CD8-positive, alpha-beta memory T cell (primary cell): ENCODE data around the gene CD44. TPM values are rescaled to one million over a fixed set of nuclear protein-coding genes. Genes with fewer than 3 reads are reported as not detected.

ENCODE experiments used
- CTCF ChIA-PET: fragments of 350-600 bp; sonication (Branson Sonifier 250); formaldehyde crosslinking; loops from one replicate; lab custom pipeline; 2021; ENCODE audit warnings: antibody characterized with exemption; lab: Charles Lee
- POLR2A ChIA-PET: fragments of 350-600 bp; sonication (Branson Sonifier 250); formaldehyde crosslinking; loops from one replicate; lab custom pipeline; 2021; ENCODE audit warnings: antibody characterized with exemption; lab: Charles Lee
- DNase-seq, 5 donors: peaks; one replicate each; pipeline versions ENCODE4 v3.0.0 to v3.0.0-alpha.2; 2020 to 2022; ENCODE audit warnings: mixed read lengths in 1 of 5
- H3K27ac ChIP-seq: one replicate; pipeline ENCODE4 v1.7.0; 2013; ENCODE audit warnings: low read depth, mild to moderate bottlenecking, low read length, moderate library complexity
- H3K27me3 ChIP-seq: 2 replicates; pipeline ENCODE4 v1.7.0; 2013; ENCODE audit warnings: low read length, mild to moderate bottlenecking; ENCODE audit not compliant: insufficient read depth, poor library complexity, severe bottlenecking
- H3K36me3 ChIP-seq: 2 replicates; pipeline ENCODE4 v1.7.0; 2013; ENCODE audit warnings: mild to moderate bottlenecking, low read length, moderate library complexity; ENCODE audit not compliant: insufficient read depth
- H3K4me1 ChIP-seq: 2 replicates; pipeline ENCODE4 v1.7.0; 2013; ENCODE audit warnings: mild to moderate bottlenecking, low read length, moderate library complexity; ENCODE audit not compliant: insufficient read depth
- H3K4me3 ChIP-seq: 2 replicates; pipeline ENCODE4 v1.7.0; 2013; ENCODE audit warnings: mild to moderate bottlenecking, low read length
- H3K9me3 ChIP-seq: 2 replicates; pipeline ENCODE4 v1.7.0; 2013; ENCODE audit warnings: mild to moderate bottlenecking, low read length
- H3K27ac Mint-ChIP-seq, 8 donors: one replicate each; pipeline ENCODE4 v1.8.0; 2020 to 2021; ENCODE audit warnings: mixed read lengths in 8 of 8, mild to moderate bottlenecking in 6 of 8, inconsistent platforms in 3 of 8, moderate library complexity in 3 of 8
- H3K27me3 Mint-ChIP-seq, 2 donors: one replicate each; pipeline ENCODE4 v1.8.0; 2020 to 2021; ENCODE audit warnings: mixed read lengths in 2 of 2, mild to moderate bottlenecking in 1 of 2, moderate library complexity in 1 of 2
- H3K36me3 Mint-ChIP-seq, 3 donors: one replicate each; pipeline ENCODE4 v1.8.0; 2020 to 2021; ENCODE audit warnings: mixed read lengths in 3 of 3, inconsistent platforms in 1 of 3, mild to moderate bottlenecking in 1 of 3
- H3K4me1 Mint-ChIP-seq, 3 donors: one replicate each; pipeline ENCODE4 v1.8.0; 2020 to 2021; ENCODE audit warnings: mixed read lengths in 3 of 3, inconsistent platforms in 1 of 3, mild to moderate bottlenecking in 1 of 3
- H3K4me3 Mint-ChIP-seq, 7 donors: one replicate each; pipeline ENCODE4 v1.8.0; 2020 to 2021; ENCODE audit warnings: mixed read lengths in 7 of 7, mild to moderate bottlenecking in 6 of 7, moderate library complexity in 4 of 7, inconsistent platforms in 2 of 7
- H3K9me3 Mint-ChIP-seq, 5 donors: one replicate each; pipeline ENCODE4 v1.8.0; 2020 to 2022; ENCODE audit warnings: mixed read lengths in 5 of 5, mild to moderate bottlenecking in 3 of 5, moderate library complexity in 2 of 5, inconsistent platforms in 1 of 5
- polyA plus RNA-seq: library from polyadenylated mRNA; unstranded; fragments of 300-500 nt; fragmentation: Illumina TruSeq; gene quantifications from one replicate; pipeline ENCODE4 v1.2.3, GENCODE V29; 2021
- total RNA-seq, 2 experiments: library from RNA; stranded (reverse); gene quantifications; one replicate each; pipeline ENCODE4 v1.2.3, GENCODE V29; 2021

CD44 gene
- total and polyA plus RNA-seq, 3 experiments from 2014 or later: 338 to 534 (median 510) TPM

DNA sequence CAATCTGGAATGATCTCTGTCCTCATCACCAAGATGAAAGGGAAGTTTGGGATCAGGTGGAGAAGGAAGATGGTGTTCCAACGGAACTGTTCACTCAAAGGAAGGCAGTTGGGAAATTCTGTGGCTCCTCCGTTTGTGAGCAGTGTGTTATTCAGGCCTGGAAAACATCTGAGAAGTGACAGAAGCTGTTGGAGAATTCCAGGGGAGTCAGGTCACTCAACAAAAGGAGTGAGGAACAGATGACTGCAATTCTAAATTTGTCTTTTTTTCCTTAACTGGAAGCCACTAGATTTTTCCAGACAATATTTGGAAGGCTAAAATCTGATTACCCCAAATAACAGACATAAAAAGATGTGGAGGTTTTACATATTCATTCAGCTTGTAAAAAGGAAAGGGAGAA, 107.8 kb downstream of the CD44 start:
- peaks cover 76 to 81% (median 80%) of the 10 kb centered on the region in 3 donors for H3K4me1 Mint-ChIP-seq
- peak overlapping the region; percentile 79 for H3K27ac ChIP-seq
- POLR2A ChIA-PET: interaction anchor here (0.9 to 1.4 kb wide), 6 partner anchors 8 to 84 kb away, joined by 3 to 8 read pairs (median 4); no protein-coding TSS in a partner anchor

DNA sequence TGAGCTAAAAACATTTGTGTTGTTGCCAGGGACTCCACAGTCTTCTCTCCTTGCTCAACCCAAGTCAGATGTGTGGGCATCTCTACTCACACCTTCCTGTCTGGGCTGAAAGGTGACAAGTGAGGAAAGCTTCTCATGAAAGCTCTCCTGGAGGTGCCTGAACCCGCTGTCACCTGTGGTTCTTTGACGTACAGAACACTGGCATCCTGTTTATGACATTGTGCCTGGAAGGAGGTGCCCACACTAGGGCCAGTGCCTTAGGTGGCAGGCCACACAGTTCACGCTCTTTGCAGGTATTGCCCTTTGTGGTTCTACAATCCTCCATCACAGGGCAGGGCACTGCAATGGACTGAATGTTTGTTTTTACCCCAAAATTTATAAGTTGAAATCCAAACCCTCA, 108.5 kb downstream of the CD44 start:
- H3K4me1 ChIP-seq: peaks cover 58% of the 10 kb centered on the region
- Mint-ChIP-seq H3K4me3 (peak overlapping the region; percentile 28 to 69 (median 55)), H3K27ac (peak overlapping the region; percentile 84 to 99 (median 98)), H3K36me3 (peaks cover 0 to 3% (median 2%) of the 10 kb centered on the region in 3 donors), H3K9me3 (peaks cover 0 to 16% (median 2%) of the 10 kb centered on the region in 5 donors), H3K4me1 (peaks cover 70 to 75% (median 73%) of the 10 kb centered on the region in 3 donors), H3K27me3 (no peaks in the 10 kb centered on the region)
- peak overlapping the region; percentile 79 for H3K27ac ChIP-seq
- H3K27me3 ChIP-seq: no peaks in the 10 kb centered on the region
- ChIA-PET POLR2A (interaction anchor here (0.9 to 1.4 kb wide), 6 partner anchors 9 to 84 kb away, joined by 3 to 8 read pairs (median 4); no protein-coding TSS in a partner anchor), CTCF (interaction anchor here (1.1 to 1.9 kb wide), 5 partner anchors 8 to 59 kb away, joined by 3 to 9 read pairs (median 5); no protein-coding TSS in a partner anchor)
- H3K9me3 ChIP-seq: peaks cover 6% of the 10 kb centered on the region
- H3K4me3 ChIP-seq: no peak overlapping the region
- peak; percentile 60 to 92 (median 90) for DNase-seq
- no peaks in the 10 kb centered on the region for H3K36me3 ChIP-seq

More for the DNA sequence above, 107.8 kb downstream of the CD44 start:
- peaks cover 0 to 16% (median 2%) of the 10 kb centered on the region in 5 donors for H3K9me3 Mint-ChIP-seq
- Histone ChIP-seq H3K4me1 (peaks cover 64% of the 10 kb centered on the region), H3K4me3 (no peak overlapping the region), H3K9me3 (peaks cover 6% of the 10 kb centered on the region), H3K36me3 (no peaks in the 10 kb centered on the region), H3K27me3 (no peaks in the 10 kb centered on the region)
- H3K4me3 Mint-ChIP-seq: peak overlapping the region in 5 of 7 donors; percentile 19 to 69 (median 23)
- CTCF ChIA-PET: interaction anchor here (1.0 to 1.9 kb wide), 7 partner anchors 8 to 202 kb away, joined by 3 to 9 read pairs (median 4); no protein-coding TSS in a partner anchor
- no peaks in the 10 kb centered on the region for H3K27me3 Mint-ChIP-seq
- peaks cover 0 to 2% (median under 1%) of the 10 kb centered on the region in 3 donors for H3K36me3 Mint-ChIP-seq
- no peak for DNase-seq
- H3K27ac Mint-ChIP-seq: peak overlapping the region; percentile 84 to 99 (median 98)

DNA sequence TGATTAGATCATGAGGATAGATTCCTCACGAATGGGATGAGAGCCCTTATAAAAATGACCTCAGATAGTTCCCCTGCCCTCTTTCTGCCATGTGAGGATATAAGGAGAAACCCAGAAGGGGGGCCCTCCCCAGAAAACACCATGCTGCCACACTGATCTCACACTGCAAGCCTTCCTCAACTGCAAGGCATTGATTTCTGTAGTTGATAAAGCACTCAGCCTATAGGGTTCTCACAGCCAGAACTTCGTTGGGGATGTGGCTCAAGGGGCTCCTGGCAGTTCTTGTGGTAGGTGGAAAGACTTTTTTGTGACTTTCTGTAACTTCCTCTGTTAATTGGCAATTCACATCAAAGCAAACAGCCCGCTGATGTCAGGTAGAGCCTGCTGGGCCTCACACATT, 108.9 kb downstream of the CD44 start:
- Histone ChIP-seq H3K27ac (peak overlapping the region; percentile 79), H3K36me3 (no peaks in the 10 kb centered on the region), H3K9me3 (peaks cover 6% of the 10 kb centered on the region), H3K4me3 (no peak overlapping the region), H3K4me1 (peaks cover 54% of the 10 kb centered on the region), H3K27me3 (no peaks in the 10 kb centered on the region)
- Mint-ChIP-seq H3K4me3 (peak overlapping the region; percentile 28 to 69 (median 55)), H3K4me1 (peaks cover 65 to 70% (median 69%) of the 10 kb centered on the region in 3 donors), H3K27ac (peak overlapping the region; percentile 84 to 99 (median 98)), H3K36me3 (peaks cover 0 to 3% (median 2%) of the 10 kb centered on the region in 3 donors), H3K9me3 (peaks cover 0 to 16% (median 2%) of the 10 kb centered on the region in 5 donors), H3K27me3 (no peaks in the 10 kb centered on the region)
- ChIA-PET CTCF (interaction anchor here (1.1 to 1.2 kb wide), 2 partner anchors 9 to 12 kb away, joined by 3 to 5 read pairs; no protein-coding TSS in a partner anchor), POLR2A (interaction anchor here (0.9 to 1.4 kb wide), 6 partner anchors 9 to 83 kb away, joined by 3 to 8 read pairs (median 4); no protein-coding TSS in a partner anchor)
- DNase-seq: peak in 4 of 5 donors; percentile 11 to 78 (median 49)

DNA sequence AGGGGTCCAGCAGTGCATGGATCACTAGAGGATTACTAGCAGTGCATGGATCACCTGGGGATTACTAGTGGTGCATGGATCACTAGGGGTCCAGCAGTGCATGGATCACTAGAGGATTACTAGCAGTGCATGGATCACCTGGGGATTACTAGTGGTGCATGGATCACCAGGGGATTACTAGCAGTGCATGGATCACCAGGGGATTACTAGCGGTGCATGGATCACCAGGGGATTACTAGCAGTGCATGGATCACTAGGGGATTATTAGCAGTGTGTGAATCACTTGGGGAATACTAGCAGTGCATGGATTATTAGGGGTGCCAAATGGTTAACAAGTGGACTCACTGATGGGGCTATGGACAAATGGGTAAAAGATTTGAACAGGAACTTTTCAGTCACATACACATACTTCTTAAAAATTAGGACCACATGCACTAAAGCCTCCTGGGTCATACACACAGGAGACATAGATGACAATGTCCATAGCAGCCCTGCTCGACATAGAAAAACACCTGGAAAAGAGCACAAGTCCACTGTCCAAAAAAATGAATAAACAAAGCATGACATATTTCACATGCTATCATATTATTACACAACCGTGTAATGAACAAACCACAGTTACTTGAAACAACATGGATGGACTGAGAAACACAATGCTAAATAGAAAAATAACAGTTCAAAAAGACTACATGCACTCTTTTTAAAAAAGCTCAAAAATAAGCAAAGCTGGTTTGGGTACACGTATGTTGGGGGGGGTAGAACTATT, 109.8 kb downstream of the CD44 start:
- Histone ChIP-seq H3K4me1 (peaks cover 45% of the 10 kb centered on the region), H3K36me3 (no peaks in the 10 kb centered on the region), H3K4me3 (no peak overlapping the region), H3K27me3 (no peaks in the 10 kb centered on the region), H3K9me3 (peaks cover 6% of the 10 kb centered on the region), H3K27ac (peak overlapping the region; percentile 79)
- Mint-ChIP-seq H3K4me1 (peaks cover 59 to 61% (median 60%) of the 10 kb centered on the region in 3 donors), H3K27ac (peak overlapping the region; percentile 30 to 99 (median 98)), H3K36me3 (peaks cover 0 to 3% (median 2%) of the 10 kb centered on the region in 3 donors), H3K27me3 (no peaks in the 10 kb centered on the region), H3K4me3 (peak overlapping the region in 1 of 7 donors; percentile 22), H3K9me3 (peaks cover 0 to 16% (median 2%) of the 10 kb centered on the region in 5 donors)
- DNase-seq: no peak
- ChIA-PET POLR2A (no interaction called here), CTCF (no interaction called here)

DNA sequence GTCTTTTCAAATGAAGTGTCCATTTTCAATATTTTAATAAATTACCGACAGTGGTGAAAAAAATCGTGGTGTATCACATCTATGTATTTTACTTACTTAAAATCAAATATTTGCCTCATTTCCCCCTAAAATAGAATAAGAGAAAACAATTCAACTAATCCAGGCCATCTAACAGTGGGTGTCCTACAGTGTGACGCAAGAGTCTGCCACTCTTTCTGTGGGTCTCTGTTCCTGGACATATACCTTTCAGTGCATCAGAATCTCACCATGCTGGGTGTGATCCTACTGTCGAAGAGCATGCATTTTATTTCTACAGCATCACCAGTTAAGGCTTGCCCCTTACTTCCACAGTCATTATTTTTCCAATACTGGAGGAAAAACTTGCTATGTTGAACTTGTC, 111.2 kb downstream of the CD44 start:
- H3K9me3 ChIP-seq: peaks cover 6% of the 10 kb centered on the region
- CTCF ChIA-PET: interaction anchor here (1.5 kb wide), 1 partner anchor 56 kb away, joined by 4 read pairs; no protein-coding TSS in a partner anchor
- H3K27me3 ChIP-seq: no peaks in the 10 kb centered on the region
- no peak for DNase-seq
- H3K4me3 Mint-ChIP-seq: no peak overlapping the region
- H3K27ac ChIP-seq: no peak overlapping the region
- POLR2A ChIA-PET: no interaction called here
- peaks cover 49 to 52% (median 49%) of the 10 kb centered on the region in 3 donors for H3K4me1 Mint-ChIP-seq
- peaks cover 0 to 7% (median 0%) of the 10 kb centered on the region in 3 donors for H3K36me3 Mint-ChIP-seq
- no peak overlapping the region for H3K4me3 ChIP-seq
- H3K27ac Mint-ChIP-seq: peak overlapping the region in 3 of 8 donors; percentile 43 to 99 (median 99)
- no peaks in the 10 kb centered on the region for H3K36me3 ChIP-seq
- H3K27me3 Mint-ChIP-seq: no peaks in the 10 kb centered on the region
- peaks cover 35% of the 10 kb centered on the region for H3K4me1 ChIP-seq
- peaks cover 0 to 16% (median 2%) of the 10 kb centered on the region in 5 donors for H3K9me3 Mint-ChIP-seq

DNA sequence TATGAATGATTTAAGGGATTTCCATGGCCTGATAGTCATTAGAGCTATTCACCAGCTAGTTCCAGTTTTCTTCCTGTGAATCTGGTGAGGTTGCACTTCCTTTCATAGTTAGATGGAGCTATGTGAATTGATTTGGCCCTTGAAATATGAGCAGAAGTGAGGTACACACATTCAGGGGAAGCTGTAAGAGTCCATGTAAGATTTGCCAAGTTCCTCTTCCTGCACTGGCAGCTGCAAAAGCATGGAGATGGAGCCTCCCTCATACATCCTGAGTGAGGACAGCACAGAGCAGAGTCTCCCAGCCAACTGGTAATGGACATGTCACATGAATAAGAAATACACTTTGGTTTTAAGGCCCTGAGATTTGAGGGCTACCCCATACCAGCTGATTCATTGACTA, 111.7 kb downstream of the CD44 start:
- Histone ChIP-seq H3K4me3 (no peak overlapping the region), H3K36me3 (no peaks in the 10 kb centered on the region), H3K9me3 (peaks cover 6% of the 10 kb centered on the region), H3K27ac (no peak overlapping the region), H3K27me3 (no peaks in the 10 kb centered on the region), H3K4me1 (peaks cover 32% of the 10 kb centered on the region)
- H3K9me3 Mint-ChIP-seq: peaks cover 0 to 16% (median 2%) of the 10 kb centered on the region in 5 donors
- peaks cover 0 to 9% (median 0%) of the 10 kb centered on the region in 3 donors for H3K36me3 Mint-ChIP-seq
- H3K4me1 Mint-ChIP-seq: peaks cover 46 to 50% (median 47%) of the 10 kb centered on the region in 3 donors
- H3K27ac Mint-ChIP-seq: peak overlapping the region in 4 of 8 donors; percentile 14 to 99 (median 72)
- ChIA-PET CTCF (interaction anchor here (1.5 kb wide), 1 partner anchor 56 kb away, joined by 4 read pairs; no protein-coding TSS in a partner anchor), POLR2A (no interaction called here)
- DNase-seq: no peak
- no peaks in the 10 kb centered on the region for H3K27me3 Mint-ChIP-seq
- no peak overlapping the region for H3K4me3 Mint-ChIP-seq

DNA sequence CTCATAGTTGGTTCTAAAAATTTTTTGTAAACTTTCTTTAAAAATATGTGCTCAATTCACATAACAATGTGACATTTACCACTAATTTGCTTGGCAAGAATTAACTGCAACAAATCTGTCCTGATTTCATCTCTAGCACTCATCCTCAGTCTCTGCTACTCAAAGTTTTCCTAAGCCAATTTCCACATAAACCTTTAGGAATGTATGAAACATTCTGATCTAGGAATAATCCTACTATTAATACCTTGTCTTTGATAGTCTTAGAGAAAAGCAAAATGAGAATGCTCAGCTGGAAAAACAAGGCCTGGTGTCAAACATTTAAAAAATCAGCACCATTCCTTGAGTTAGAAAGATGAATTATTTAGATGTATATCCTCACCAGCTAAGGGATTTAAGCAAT, 114.3 kb downstream of the CD44 start:
- Histone ChIP-seq H3K9me3 (peaks cover 3% of the 10 kb centered on the region), H3K27ac (no peak overlapping the region), H3K36me3 (no peaks in the 10 kb centered on the region), H3K27me3 (no peaks in the 10 kb centered on the region), H3K4me1 (peaks cover 31% of the 10 kb centered on the region), H3K4me3 (no peak overlapping the region)
- Mint-ChIP-seq H3K36me3 (peaks cover 0 to 9% (median 0%) of the 10 kb centered on the region in 3 donors), H3K4me3 (no peak overlapping the region), H3K9me3 (peaks cover 0 to 13% (median 2%) of the 10 kb centered on the region in 5 donors), H3K4me1 (peaks cover 45 to 50% (median 48%) of the 10 kb centered on the region in 3 donors), H3K27me3 (no peaks in the 10 kb centered on the region), H3K27ac (no peak overlapping the region)
- ChIA-PET POLR2A (no interaction called here), CTCF (no interaction called here)
- DNase-seq: no peak
